ENCODE data around the gene TMEM151A.

Gene TMEM151A

DNA sequence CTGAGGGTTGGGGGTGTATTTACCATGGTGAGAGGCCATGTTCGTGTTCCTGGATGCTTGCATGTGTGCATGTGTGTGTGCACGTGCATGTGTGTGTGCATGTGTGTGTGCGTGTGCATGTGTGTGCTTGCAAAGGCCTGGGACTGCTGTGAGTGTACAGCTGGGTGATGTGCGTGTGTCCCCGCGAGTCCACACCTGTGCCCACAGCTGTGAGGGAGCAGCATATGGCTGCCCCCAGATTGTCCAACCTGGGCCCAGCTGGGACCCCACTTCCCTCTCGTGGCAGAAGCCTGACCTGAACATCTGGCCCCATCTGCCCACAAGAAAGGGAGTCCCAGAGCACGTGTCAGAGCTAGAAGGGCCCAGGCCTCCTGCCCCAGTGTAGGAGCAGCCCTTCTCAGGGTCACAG is 33.6 kb downstream of the TMEM151A start:
- no peak for DNase-seq

DNA sequence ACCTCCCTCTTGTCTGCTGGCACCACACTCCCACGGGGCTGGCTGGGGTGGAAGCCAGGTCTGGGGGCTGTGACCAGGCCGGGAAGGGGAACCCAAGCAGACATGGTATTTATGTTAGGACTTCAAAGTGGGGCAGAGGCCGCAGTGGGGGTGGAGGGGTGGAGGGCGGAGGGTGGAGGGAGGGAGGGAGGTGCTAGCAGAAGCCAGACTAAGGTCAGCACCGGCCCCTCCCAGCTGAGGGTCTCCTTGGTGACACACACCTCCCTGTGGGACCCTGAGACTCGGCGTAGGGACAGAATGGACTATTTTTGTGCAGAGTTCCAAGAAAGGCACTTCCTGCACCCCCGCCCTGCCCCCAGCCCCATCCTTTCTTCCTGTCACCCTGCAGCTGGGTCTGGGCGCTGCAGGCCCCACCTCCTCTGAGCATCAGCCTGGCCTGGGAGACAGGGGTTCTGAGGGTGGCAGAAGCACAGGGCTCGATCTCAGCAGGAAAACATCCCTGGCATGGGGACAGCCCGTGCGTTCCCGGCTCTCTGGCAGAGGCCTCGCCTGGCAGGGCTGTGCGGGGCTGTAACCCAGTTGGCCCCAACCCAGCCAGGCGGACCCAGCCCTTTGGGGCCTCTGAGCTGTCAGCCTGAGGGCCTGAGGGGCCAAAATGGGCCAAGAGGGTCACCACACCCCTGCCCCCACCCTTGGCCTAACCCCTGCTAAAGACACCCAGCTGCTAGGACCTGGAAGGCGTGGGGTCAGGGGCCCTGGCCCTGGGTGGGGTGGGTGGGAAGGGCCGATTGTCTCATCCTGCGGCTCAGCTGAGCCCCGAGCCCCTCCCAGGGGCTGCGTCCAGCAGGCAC is 34.8 kb downstream of the TMEM151A start:
- no peak for DNase-seq

DNA sequence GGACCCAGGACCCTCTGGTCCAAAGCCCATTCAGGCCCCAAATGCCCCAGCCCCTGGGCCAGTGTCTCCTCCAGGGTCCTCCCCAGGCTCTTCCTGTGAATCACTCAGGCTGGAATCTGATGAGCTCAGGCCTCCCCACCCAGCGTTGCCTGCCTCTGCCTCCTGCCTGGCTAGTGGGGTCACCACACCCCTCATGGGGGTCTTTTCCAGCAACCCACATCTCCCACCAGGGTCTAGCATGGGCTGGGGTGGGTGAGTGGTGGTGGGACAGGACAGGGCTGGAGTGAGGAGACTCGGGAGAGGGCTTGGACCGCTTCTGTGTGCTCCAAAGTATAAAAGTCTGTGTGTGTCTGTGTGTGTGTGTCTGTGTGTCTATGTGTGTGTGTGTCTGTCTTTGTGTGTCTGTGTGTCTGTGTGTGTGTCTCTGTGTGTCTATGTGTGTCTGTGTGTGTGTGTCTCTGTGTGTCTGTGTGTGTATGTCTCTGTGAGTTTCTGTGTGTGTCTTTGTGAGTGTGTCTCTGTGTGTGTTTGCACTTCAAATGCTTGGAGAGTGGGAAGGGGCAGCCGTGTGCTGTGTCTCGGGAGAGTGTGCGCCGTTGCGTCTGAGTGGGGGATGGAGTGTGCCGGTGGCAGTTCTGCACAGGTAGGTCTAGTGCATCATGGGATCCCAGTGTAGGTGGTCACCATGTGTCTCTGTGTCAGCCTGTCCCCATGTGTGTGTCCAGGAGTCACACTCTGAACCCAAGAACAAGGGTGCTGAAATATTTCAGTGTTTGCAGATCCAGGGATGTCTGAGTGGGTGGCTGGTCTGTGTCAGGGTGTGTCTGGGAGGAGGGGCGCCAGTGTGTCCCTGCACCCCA is 35.7 kb downstream of the TMEM151A start:
- DNase-seq = no peak

DNA sequence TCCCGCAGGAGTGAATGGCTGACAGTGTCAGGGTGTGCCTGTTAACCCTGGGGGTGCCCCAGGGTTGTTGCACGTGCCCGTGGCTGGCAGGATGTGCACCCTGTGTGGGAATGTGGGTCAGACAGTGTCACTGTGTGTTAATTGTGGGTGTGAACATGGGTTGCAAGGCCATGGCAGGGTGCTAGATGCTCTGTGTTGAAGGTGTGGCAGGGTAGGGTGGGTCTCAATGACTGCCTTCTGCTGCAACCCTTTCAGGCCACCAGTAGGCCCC is 36.3 kb downstream of the TMEM151A start:
- no peak for DNase-seq

DNA sequence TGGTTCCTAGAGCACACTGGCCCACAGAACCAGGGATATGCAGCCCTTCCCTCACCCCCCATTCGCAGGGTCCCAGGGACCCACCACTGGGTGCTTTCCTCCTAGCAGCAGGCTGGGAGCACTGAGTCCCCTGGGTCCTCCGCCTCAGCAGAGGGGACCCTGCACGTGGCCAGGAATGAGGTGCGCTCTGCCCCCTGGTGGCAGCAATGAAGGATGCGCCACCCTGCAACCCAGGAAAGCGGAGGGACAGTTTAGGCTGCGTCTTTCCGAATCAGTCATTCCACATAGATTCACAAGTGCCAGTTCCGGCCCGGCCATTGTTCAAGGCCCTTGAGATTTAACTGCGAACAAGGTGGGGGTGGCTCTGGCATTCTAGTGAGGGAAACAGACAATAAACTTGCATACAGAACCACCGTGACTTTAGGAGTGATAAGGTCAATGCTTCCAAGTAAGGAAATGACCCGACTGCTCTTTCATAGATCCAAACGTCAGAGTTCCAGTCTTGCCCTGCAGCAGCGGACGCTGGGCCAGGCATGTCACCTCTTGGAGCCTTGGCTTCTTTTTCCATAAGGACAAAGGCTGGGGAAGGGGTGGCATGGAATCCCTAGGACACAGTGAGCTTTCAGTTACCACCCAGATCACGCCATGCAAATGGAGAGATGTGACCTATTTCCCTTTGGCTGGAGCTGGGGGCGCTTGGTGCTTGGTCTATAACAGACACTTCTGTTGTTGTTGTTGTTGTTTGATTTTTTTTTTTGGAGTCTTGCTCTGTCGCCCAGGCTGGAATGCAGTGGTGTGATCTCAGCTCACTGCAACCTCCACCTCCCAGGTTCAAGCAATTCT is 36.8 kb downstream of the TMEM151A start:
- peak; percentile 86 for DNase-seq

DNA sequence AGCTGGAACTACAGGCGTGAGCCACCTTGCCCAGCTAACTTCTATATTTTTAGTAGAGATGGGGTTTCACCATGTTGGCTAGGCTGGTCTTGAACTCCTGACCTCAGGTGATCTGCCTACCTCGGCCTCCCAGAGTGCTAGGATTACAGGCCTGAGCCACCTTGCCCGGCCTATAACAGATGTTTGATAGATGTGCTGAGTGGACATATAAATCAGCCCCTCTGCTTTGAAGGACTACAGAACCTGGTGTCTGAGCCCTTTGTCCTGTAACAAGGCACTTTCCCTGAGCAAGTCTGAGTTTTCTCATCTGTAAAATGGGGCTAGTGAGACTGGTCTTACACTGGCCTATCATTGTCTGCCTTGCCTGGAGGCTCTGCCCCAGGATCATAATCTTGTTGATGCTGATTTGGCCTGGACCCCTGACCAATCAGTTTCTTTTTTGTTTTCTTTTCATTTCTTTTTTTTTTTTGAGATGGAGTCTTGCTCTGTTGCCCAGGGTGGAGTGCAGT is 37.5 kb downstream of the TMEM151A start:
- no peak for DNase-seq

DNA sequence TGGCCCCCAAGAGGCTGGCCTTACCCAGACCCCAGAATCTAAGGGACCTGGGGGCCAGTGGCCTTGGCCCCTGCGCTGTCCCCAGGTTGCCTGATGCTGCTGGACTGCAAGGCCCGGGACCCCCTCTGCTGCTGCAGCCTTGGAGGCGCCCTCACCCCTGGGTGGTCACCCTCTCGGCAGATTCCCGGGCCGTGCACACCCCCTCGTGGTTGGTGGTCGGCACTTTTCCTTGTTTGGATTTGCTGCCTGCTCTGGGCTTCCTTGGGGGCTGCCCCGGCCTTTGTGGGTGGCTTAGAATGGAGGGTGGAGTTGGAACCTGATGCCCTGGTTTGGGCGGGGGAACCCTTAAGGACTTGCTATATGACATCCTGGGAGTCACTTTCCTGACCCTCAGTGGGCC is 39.2 kb downstream of the TMEM151A start:
- no peak for DNase-seq

DNA sequence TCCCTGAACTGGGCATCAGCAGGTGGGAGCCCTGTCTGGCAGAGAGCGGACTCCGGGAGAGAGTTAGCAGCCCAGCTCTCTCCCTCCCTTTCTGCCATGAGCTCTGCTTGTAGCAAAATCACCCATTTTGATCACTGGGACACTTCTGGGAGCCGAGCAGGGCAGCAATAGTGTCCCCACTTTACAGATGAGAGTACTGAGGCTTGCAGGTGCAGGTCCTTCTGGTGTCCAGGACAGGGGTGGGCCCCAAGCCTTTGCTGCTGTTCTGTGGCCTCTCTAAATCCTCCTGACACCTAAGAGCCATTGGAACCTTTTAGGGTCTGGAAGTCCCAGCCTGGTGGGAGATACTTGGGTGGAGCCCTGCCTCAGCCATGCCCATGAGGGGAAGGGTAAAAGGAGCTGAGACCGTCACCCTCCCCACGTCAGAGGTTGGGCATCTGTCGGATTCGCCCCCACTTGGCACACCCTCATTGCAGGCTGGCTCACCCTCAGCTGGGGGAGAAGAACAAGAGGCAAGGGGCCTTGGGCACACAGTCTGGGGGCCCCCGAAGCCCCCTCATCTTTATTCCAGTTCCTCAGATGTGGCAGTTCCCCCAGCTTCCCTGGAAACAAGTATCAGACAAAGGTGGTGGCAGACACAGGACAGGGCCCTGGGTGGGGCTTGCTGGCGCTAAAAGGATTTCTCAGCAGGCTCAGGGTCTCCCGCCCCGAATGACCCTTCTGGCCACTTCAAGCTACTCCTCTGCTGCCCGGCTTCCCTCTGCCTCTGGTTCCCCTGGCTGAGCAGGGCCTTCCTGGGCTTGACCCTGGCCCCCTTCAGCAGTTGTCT is 40.1 kb downstream of the TMEM151A start:
- no peak for DNase-seq

DNA sequence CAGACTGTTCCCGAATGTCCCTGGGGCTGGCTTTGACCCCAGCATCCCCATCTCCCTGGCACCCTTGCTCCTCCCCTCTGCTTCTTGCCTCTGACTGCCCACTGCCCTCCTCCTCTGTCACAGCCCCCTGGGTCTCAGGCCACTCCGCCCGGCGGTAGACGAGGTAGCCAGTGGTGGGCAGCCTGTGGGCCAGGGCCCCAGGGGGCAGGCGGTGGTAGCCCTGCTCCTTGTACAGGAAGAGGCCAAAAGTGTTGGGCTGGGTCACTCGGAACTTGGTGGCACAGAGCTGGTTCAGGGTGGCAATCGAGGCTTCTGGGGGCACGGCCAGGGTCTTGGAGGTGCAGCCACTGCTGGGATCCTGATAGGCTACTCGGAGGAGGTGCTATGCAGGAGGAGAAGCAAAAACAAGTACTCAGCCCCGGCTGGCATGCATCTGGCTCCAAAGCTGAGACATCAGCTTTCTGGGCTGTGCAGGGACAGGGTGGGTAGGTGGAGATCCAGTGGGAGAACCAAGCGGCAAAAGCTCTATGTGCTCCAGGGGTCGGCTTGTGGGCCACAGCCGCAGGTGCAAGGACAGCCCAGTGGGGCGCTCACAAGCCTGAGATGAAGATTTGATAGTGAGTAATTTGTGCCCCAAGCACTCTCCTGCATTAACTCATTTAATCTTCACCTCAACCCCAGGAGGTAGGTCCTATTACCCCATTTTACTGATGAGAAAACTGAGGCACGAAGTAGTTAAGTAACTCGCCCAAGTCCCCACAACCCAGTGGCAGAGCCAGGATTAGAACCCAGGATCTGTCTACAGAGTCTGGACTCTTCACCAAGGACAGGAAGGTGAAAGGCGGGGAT is 40.9 kb downstream of the TMEM151A start:
- no peak for DNase-seq

DNA sequence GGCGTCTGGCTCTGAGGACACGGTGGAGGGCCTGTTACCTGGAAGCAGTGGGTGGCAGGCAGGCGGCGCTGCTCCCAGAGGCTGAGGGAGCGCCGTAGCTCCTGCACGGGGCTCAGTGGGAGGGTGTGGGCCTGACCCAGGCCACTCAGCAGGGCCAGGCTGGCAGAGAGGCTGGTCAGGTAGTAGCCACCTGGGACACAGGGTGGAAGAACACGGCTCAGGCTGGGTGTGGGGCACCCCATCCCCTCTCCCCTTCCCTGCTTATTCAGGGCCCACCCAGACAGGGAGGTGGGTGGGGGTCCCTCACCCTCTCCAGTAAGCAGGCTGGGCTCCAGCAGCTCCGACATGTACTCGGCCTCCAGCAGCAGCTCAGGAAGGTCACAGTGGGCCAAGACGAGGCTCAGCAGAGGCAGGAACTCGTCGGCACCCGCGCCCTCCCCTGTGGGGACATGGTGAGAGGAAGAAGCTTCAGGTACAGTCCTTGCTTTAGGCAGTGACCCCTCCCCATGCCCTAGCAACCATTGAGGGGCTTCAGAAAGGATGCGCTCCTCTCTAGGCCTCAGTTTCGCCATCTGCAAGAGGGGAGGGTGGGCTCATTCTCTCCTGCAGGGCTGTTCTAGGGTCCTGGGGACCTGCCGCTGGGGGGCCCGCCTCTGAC is 41.7 kb downstream of the TMEM151A start:
- DNase-seq = no peak

DNA sequence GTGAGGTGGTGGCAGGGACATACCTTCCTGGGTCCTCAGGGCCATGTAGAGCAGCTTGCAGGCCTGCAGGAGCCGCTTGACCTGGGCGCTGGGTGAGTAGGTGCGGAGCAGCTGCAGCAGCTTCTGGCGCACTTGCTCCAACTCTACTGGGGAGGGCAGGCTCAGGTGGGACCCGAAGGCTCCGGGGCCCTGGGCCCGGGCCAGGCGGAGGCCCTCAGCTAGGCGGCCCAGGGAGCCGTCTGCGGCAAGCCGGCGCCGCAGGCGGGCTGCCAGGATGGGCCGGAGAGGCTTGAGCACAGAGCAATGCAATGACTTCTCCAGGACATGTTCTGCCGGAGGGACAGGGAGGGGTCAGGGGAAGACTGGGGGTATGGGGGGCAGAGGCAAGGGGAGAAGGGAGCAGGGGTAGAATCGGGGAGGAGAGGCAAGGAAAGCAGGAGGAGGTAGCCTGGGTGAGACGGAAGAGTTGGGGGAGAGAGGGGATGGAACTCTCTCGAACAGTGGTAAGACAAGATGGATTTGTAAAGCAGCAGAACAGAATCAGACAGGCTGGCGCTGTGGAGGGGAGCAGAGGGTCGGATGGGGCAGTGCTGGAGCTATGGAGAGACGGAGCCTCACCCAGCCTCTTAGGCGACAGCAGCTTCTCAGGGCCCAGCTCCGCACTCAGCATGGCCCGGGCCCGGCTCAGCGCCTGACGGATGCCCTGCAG is 42.4 kb downstream of the TMEM151A start:
- DNase-seq = no peak

DNA sequence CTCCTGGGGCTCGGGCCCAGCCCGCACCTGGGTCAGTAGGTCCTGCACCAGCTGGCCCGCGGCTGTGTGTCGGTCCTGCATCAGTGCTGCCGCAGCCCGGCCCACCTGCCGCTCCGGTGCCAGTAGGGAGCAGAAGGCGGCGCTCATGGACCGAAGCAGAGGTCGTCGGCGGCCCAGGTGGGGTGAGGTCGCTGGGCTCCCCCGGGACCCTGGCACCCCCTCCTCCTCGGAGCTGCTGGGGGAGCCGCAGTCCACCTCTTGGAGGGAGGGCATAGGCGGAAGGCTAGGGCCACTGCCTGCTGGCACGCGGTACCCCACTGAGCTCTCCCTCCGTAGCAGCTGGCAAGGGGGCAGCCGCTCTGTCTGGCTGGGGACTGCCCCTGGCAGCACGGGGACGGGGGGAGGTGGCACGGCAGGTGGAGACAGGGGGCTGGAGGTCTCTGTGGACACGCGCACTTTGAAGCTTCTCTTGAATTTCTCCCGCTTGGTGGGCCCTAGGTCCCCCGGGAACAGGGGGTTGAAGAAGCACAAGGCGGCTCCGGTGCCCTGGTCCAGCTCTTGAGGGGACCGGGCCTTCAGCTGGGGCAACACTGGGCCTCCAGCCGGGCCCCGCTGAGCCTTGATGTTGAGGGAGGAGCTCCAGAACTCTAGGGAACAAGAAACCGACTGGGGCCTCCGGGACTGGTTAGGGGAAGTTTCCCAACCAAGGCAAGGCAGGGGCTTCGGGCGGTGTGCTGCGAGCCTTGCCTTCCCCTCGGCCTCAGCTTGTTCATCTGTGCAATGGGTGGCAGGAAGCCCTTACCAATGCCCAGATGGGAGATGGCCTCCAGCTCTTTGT is 43.1 kb downstream of the TMEM151A start:
- no peak for DNase-seq

DNA sequence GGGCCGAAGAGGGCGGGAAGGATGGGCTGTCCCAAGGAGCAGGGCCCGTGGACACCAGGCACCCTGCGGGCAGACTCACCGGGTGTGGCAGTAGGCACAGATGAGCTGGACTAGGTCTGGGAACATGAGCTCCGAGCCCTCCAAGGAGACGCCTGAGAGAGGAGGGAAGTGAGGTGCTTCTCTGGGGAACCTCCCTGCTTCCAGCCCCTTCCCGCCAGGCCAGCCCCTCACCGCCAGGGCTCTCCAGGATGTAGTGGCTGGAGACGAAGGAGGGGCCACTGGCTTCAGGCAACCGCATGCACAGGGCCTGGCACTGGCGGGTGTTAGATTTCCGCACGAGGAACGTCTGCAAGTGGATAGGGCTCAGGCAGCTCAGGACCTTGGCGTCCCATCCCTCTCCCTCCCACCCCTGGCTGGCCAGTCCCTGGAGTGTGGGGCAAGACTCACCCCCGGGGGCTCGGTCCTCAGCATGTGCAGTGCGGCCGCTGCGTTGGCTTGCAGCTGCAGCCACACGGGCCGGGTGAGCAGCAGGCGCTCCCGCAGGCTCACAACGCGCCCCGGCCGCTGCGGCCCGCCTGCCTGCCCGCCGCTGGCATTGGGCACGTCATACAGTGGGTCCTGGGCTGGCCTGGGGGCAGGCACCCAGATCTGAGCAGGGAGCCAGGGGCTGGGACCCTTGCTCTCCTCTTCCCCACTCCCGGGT is 44.0 kb downstream of the TMEM151A start:
- DNase-seq = no peak

DNA sequence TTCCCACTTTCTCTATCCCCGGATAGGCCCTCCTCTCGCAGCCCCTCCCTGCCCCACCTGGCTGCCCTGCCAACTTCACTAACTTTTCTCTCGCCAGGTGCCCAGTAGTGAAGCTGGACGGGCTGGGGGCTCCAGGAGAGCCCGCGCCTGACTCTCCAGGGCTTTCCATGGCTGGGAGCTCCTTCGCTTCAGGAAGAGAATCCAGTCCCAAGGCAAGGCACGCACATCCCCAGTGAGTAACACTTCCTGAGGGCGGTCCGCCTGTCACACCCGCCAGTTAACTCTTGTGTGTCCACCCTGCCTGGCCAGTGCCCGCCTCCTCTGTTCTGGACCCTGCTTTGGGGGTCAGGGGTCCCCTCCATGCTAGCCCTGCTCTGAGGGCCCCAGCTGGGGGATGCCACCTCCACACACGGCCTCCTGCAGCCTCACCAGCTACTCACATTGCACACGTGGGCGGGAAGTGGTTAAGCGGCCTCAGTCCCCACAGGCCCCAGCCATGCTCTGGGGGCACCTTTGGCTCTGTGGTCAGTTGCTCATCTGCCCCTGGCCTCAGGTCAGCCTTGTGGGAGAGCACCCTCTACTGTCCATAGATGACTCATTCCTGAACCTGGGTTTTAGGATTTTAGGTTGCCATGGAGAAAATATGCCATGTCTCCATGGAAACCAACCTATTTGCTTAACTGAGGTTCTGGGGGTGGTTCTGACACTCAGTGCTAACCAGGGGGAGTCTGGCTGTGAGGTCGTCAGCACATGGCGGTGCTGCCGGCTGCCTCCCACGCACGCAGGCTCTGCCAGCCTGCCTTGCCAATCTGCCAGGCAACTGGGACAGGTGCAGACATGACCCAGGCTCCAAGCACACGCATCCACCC is 44.8 kb downstream of the TMEM151A start, which contains the start of gene RIN1:
TSS of gene RIN1 (minus strand) at position 201 of the 869 bp plus-strand sequence. CDS start at position 169, 32 bp downstream.
- peak; percentile 58 for DNase-seq

DNA sequence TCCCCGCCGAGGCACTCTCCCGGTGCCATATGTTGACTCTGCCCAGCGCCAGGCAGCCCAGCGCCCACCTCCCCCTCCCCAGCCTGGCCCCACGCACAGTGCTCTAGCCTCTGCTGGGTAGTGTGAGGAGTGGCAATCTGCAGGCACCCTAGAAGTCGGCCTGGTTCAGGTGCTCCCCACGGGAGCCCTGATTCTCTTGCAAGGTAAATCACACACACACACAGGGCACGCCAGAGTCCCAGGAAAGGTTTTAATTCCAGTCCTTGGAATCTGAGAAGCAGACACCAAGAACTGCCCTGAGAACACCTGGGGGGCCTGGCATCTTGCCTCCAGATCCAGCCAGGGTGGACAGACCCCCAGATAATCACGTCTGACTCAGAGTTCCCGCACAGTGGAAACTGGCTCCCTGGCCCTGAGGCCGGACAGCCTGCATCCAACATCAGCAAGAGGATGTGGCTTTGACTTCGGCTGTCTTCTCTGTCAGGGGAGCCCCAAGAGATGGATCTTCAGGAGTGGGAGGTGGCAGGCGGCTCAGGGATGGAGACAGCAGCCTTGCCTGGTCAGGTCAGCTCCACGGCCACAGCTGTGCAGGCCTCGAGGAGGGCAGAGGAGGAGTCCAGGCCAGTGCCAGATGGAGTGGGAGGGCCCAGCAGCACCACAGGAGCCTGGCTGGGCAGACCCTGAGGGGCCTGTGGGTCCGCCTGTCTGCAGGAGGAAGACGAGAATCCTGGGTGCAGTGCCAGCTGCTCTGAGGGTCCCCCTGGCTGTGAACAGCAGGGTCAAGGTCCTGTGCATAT is 45.6 kb downstream of the TMEM151A start:
- DNase-seq = no peak
